RKO (cell line): ENCODE measurements around the gene PLS3.
"Not testable (repeated sequence)": the region's sequence is repeated elsewhere in the genome, so short reads cannot be mapped to it uniquely, and the experiment has no call there.

ENCODE experiments used
- DNase-seq: peaks from one replicate; pipeline ENCODE4 v3.0.0-alpha.2; 2016; ENCODE audit warnings: low spot score

Gene PLS3

DNA sequence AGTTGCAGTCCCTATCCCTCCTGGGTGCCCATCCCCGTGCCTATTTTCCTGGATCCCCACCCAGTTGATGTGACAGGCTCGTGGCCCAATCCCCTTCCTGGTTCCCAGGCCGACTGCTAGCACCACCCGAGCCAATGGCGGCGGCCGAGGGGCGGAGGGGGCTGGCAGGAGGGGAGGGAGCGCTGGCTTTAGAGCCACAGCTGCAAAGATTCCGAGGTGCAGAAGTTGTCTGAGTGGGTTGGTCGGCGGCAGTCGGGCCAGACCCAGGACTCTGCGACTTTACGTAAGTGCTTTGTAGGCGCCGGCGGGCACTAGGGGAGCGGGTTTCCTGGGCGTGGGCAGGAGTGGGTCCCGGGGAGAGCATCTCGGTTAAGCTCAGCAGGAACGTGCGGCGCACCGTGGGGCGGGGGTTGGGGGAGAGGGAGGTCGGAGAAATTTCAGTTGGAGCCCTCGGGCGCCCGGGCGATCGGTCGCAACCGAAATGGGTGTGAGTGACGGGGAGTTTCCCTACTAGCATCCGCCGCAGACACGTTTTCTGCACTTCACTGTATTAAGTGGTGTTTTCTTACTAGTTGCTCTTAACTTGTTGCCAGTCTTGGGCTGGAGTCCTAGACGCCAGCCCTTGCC lies at the start of gene PLS3:
Gene PLS3 (plus strand): TSS at position 197 of the 627 bp plus-strand sequence. CDS start 49,077 bp downstream, outside the sequence.
- peak; percentile 66 for DNase-seq

- no peak for DNase-seq
Measured at GRCh38 chrX:115518113-115518512, 42.9 kb upstream of the PLS3 start.

DNA sequence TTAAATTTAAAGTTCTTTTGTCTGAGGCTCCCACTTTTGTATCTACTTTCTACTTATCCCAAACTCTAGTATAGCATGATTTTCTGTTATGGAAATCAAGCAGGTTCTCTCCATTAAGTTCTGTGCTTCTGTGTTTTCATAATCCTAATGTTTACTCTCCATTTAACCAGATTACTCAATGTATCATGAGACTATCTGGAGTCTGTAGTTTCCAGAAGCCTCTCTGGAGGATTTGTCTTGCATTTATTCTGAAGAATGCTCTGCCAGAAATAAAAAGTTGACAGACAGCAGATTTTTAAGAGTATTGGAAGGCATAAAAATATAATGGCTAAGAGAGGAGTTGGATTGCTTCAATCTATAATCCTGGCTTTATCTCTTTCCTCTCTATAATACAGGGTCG lies 39.2 kb upstream of the PLS3 start:
- no peak for DNase-seq

DNA sequence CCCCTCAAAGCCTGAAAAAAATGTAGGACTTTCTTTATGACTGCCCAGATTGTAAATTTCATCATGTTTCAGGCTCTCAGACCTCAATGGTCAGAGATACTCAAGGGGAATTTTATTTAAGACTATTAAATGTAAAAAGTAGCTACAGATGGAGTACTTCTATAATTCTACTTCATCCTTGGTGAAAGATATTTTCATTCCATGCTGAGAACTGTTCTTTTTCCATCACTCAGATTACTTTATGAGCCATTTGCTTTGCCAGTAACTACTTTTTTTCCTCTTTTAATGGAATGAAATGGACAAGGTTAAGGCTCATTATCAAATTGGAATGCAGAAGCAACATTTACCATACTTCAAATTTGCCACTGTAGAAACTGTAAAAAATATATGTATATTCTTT lies 38.0 kb upstream of the PLS3 start:
- no peak for DNase-seq

DNA sequence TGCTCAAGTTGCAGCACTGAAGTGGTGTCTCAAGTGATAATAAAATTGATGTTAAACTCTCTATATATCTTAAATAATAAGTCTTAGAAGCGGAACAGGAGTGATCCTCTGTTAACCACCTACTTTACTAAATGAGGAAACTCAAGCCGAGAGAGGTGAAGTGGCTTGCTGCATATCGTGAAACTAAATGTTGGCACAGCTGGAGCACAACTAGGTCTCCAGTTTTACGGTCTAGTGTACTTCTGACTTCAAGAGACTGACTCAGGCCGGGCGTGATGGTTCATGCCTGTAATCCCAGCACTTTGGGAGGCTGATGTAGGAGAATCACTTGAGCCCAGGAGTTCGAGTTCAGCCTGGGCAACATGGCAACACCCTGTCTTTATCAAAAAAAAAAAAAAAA lies 35.5 kb upstream of the PLS3 start:
- no peak for DNase-seq

GRCh38 chrX:115531818-115532403 lies 29.1 kb upstream of the PLS3 start:
- DNase-seq: no peak

- no peak for DNase-seq
Measured at GRCh38 chrX:115533485-115533884, 27.5 kb upstream of the PLS3 start.

GRCh38 chrX:115534383-115534782 lies 26.6 kb upstream of the PLS3 start:
- no peak for DNase-seq

GRCh38 chrX:115535421-115535820 lies 25.6 kb upstream of the PLS3 start:
- DNase-seq: no peak

DNA sequence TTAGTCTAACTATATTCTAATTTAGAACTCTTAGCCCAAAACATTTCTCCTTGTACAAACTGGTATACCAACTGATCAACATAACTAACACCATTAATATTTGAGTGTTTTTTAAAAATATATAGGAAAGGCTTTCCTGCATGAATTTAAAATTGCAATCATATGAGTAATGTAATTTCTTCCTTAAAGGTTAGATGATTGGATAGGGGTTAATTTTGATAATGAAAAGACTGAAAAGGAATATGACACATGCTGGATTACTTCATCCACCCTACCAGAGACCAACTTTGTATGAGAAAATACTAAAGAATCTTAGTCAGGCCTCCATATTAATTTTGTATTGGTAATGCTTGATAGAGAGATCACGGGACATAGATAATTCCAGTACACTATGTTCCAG lies 25.1 kb upstream of the PLS3 start:
- no peak for DNase-seq

GRCh38 chrX:115539841-115540240 lies 21.1 kb upstream of the PLS3 start:
- DNase-seq: no peak

GRCh38 chrX:115541045-115541444 lies 19.9 kb upstream of the PLS3 start:
- not testable (repeated sequence) for DNase-seq

DNA sequence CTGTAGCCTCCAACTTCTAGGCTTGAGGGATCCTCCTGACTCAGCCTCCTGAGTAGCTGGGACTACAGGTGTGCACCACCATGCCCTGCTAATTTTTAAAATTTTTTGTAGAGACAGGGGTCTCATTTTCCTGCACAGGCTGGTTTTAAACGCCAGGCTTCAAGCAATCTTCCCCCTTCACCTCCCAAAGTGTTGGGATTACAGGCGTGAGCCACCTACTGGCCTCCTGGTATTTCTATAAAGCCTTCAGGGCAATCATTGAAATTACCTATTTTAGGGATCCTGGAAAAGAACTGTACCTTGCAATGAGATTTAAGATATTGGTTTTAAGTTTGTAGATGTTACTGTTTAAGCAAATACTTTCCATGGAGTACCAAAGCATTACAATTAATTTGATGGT lies 13.5 kb upstream of the PLS3 start:
- DNase-seq: peak; percentile 19

- DNase-seq: no peak
Measured at GRCh38 chrX:115549008-115549407, 12.0 kb upstream of the PLS3 start.

DNA sequence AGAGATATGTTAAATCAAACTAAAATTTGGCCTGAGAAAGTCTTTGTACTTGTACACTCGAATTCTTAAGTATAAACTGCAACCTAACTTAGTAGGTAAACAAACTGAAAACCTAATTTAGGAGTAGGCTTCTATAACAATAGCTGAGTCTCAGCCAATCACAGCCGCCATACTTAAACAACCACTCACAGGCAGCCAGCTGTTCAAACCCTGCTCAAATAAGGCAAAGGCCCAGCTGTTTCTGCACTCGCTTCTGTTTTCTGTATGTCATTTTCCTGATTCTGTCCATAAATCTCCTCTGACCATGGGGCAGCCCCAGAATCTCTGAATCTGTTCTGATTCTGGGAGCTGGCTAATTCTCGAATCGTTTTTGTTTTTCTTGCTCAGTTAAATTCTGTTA lies 7.8 kb upstream of the PLS3 start:
- no peak for DNase-seq

DNA sequence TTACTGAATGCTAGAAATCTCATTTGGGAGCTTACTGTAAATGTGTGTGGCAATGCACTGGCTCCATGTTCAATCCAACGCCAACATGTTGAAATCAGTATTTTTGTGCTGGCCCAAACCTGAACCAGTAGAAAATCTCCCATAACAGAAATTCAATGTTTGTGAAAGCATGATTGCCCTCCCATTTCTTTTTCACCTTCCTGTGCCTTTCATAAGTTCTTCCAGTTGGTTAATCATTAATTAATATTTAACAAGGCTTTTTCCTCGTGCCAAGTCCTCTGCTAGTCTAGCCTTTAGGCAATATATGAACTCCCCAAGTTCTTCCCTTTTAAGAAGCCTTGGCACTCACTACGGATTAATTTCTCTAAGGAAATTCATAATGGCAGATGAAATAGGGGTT lies 1.3 kb upstream of the PLS3 start:
- DNase-seq: no peak

GRCh38 chrX:115560211-115560977 lies 580 bp upstream of the PLS3 start:
- DNase-seq: no peak

DNA sequence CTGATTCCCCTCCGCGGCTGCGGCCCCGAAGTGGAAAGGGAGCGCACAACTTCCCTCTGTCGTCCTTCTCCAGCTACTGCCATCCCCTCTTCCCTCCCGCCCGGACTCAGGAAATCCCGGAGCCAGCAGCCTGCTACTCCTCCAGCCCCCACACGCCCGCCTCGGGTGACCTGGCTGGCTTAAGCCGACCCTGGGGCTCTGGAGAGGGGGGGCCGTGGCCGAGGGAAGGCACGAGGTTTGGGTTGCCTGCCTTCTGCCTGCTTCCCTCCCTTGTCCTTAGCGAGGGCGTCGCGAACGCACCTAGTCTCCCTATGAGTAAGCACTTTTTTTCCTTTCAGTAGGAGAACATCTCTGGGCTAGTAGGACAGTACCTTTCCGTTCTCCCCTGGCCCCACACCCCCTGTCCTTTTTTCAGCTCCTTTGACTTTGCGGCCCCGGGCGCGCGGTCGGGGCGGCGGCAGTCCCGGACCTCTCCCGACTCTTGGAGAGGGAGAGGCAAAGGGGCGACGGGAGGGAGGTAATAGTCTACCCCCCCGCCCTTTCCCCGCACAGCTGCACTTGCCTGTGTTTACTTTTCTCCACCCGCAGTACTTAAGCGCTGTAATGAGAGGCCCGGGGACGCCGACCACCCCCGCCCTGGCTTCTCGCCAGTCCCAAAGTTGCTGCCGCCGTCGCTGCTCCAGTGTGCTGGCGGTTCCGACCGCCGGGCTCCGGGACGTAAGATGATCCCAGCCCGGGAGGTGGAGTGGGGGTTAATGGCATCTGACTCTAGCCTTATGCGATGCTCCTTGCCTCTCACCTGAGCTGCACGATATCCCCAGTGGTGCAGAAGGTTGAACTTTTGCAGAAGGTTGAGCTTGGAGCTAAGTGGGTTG lies 868 bp downstream of the PLS3 start:
- DNase-seq: peak; percentile 30

DNA sequence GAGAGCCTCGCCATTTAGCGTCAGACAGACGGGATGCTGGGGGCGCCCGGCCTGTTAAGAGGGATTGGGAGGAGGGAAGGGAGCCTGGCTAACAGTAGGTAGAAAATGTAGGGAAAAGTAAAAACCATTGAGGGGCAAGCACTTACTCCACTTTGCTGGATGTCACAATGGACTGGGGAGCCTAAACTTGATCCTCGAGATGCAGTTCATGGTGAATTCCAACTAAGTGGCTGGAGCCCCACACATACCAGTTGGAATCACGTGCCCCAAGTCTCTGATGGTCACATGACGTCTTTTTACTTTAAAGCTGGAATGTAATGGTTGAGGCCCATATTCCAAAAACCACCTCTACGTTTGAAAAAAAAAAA lies 1.5 kb downstream of the PLS3 start:
- peak; percentile 9 for DNase-seq

- no peak for DNase-seq
Measured at GRCh38 chrX:115563633-115564162, 2.7 kb downstream of the PLS3 start.

DNA sequence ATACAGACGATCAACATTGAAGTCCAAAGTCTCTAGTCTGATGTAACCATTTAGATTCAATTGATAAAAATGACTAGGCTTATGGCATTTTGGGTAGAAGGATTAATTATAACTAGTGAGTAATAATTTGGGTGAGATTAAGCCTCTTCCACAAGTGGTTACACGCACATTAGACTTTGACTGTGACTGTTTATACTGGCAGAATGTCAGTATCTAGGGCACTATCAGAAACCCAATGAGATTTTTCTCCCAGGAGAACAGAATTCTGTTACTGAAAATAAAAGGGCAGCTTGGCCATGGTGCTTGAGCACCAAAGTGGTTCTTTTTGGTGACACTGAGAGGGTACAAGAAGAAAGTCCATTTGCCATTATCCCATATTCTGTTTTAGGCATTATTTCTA lies 3.3 kb downstream of the PLS3 start:
- no peak for DNase-seq

GRCh38 chrX:115565888-115566287 lies 4.9 kb downstream of the PLS3 start:
- DNase-seq: no peak
